ENCODE results near the gene XRCC1. TPM values are rescaled to one million over a fixed set of nuclear protein-coding genes. Genes with fewer than 3 reads are reported as not detected.

XRCC1 gene
- total and polyA plus RNA-seq, 10 of the 15 experiments (the other 5 are each of a cell fraction or from before 2014, with no cell fraction given): 2.0 to 51.1 (median 33.7) TPM

- Histone ChIP-seq H3K4me2 (ENCODE audit: control insufficient read depth, insufficient read depth) (peak overlapping the region; percentile 91), H3K4me3 (peak overlapping the region; percentile 93), H3K9ac (ENCODE audit: control insufficient read depth, insufficient read depth, low read length) (peak overlapping the region; percentile 91), H3K27me3 (replicated peaks in 1 of 2; ENCODE audit: control insufficient read depth in 2 of 2, insufficient read depth in 2 of 2, low read length in 1 of 2) (no peaks in the 10 kb centered on the region), H2AFZ (ENCODE audit: control insufficient read depth, low read depth, low read length) (peak overlapping the region; percentile 20), H3K79me2 (ENCODE audit: control insufficient read depth, insufficient read depth, low read length) (peaks cover 37% of the 10 kb centered on the region), H3K36me3 (ENCODE audit: control insufficient read depth in 2 of 2, insufficient read depth in 2 of 2, low read length in 1 of 2) (peaks cover 9 to 12% of the 10 kb centered on the region in 2 experiments; a peak in 3 of 4 replicates), H3K4me1 (ENCODE audit: control insufficient read depth, insufficient read depth, low read length) (peaks cover 7% of the 10 kb centered on the region; the same call in 1 of the 2 replicates), H4K20me1 (ENCODE audit: control insufficient read depth, insufficient read depth) (no peaks in the 10 kb centered on the region), H3K27ac (ENCODE audit: control insufficient read depth, insufficient read depth) (peak overlapping the region; percentile 85), H3K9me3 (replicated peaks; ENCODE audit: control insufficient read depth, insufficient read depth, low read length) (no peaks in the 10 kb centered on the region)
- BruUV-seq (replicated peaks): no TSS peak
- in situ Hi-C loops (cut with MboI) (no loop called here), intact Hi-C loops (cut with micrococcal nuclease; ENCODE audit: unreplicated experiment) (loop anchor here (1.0 to 2.0 kb wide), 3 partner anchors 40 to 186 kb away; partner anchors contain the start of gene KCNN4)
- DNase-seq (ENCODE audit: low read depth, low spot score): no peak
- ChIA-PET RAD21 (ENCODE audit: unreplicated experiment) (interaction anchor here (0.7 to 4.8 kb wide), 23 partner anchors 11 to 215 kb away, joined by 3 to 92 read pairs (median 8); partner anchors contain the start of genes ETHE1, PINLYP, XRCC1 and ZNF575), CTCF (interaction anchor here (0.5 to 6.6 kb wide), 39 partner anchors 9 to 613 kb away, joined by 3 to 169 read pairs (median 5); partner anchors contain the start of genes ETHE1, PINLYP, SMG9 and XRCC1), POLR2A (interaction anchor here (0.9 to 3.7 kb wide), 7 partner anchors 18 to 184 kb away, joined by 3 to 22 read pairs (median 4); partner anchors contain the start of genes PINLYP, XRCC1 and ZNF575), SMC1A (ENCODE audit: uncharacterized antibody, unreplicated experiment) (interaction anchor here (0.8 to 5.4 kb wide), 22 partner anchors 12 to 215 kb away, joined by 3 to 59 read pairs (median 5); partner anchors contain the start of genes PHLDB3, PINLYP and XRCC1)
- peak; percentile 72 for ATAC-seq
- WGBS (ENCODE audit: insufficient coverage, insufficient replicate concordance, low lambda C conversion rate, missing lambda C conversion rate): under 1% methylated on average over 64 of the region's 64 CpGs
- peak; percentile 35 for FAIRE-seq
- TF ChIP-seq MLLT1 (IDR thresholded peaks at IDR 0.05) (no peak), SRF (IDR thresholded peaks at IDR 0.05; ENCODE audit: low read depth in 2 of 2, low read length in 2 of 2) (no peak), MYC (IDR thresholded peaks at IDR 0.05; ENCODE audit: insufficient read depth, insufficient read length, insufficient replicate concordance, low read length, severe bottlenecking) (no peak), TBL1XR1 (IDR thresholded peaks at IDR 0.05; ENCODE audit: low read depth, low read length) (no peak), CBFB (IDR thresholded peaks at IDR 0.05; ENCODE audit: low read depth) (0 out of 2 replicates have a peak, but pooled peaks have one; percentile 2), SREBF1 (IDR thresholded peaks at IDR 0.05; ENCODE audit: low read length) (no peak), CHD1 (IDR thresholded peaks at IDR 0.05; ENCODE audit: low read depth, low read length) (no peak), SIX5 (IDR thresholded peaks at IDR 0.05; ENCODE audit: low read depth, low read length, severe bottlenecking) (no peak), HDGF (IDR thresholded peaks at IDR 0.05) (no peak), BCL11A (IDR thresholded peaks at IDR 0.05; ENCODE audit: low read depth, low read length) (no peak), SIN3A (IDR thresholded peaks at IDR 0.05; ENCODE audit: low read depth, low read length) (0 out of 2 replicates have a peak, but pooled peaks have one; percentile 7), ATF2 (IDR thresholded peaks at IDR 0.05; ENCODE audit: low read length) (no peak), RAD21 (IDR thresholded peaks at IDR 0.05; ENCODE audit: insufficient read depth, low read depth, low read length) (peak; percentile 78), GATAD2B (conservative IDR thresholded peaks at IDR 0.05; ENCODE audit: low read depth) (peak; percentile 71), IRF4 (IDR thresholded peaks at IDR 0.05; ENCODE audit: low read depth, low read length) (peak; percentile 37; the same call in 1 of the 2 replicates), NFYB (IDR thresholded peaks at IDR 0.05; ENCODE audit: insufficient read depth, low read depth, low read length) (no peak)
- TF ChIP-seq, protein P1, sequence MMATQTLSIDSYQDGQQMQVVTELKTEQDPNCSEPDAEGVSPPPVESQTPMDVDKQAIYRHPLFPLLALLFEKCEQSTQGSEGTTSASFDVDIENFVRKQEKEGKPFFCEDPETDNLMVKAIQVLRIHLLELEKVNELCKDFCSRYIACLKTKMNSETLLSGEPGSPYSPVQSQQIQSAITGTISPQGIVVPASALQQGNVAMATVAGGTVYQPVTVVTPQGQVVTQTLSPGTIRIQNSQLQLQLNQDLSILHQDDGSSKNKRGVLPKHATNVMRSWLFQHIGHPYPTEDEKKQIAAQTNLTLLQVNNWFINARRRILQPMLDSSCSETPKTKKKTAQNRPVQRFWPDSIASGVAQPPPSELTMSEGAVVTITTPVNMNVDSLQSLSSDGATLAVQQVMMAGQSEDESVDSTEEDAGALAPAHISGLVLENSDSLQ (IDR thresholded peaks at IDR 0.05): no peak
- TF ChIP-seq, protein P2, sequence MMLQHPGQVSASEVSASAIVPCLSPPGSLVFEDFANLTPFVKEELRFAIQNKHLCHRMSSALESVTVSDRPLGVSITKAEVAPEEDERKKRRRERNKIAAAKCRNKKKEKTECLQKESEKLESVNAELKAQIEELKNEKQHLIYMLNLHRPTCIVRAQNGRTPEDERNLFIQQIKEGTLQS (IDR thresholded peaks at IDR 0.05; ENCODE audit: borderline replicate concordance, extremely low read depth, low read depth, low read length): no peak
Observed at GRCh38 chr19:43594710-43595604, 19.6 kb upstream of the XRCC1 start.

All from GM12878 (cell line).